Measurements from ENCODE around the gene NKX2-4.

- TF ChIP-seq KLF1 (tag by site-specific recombination; IDR thresholded peaks at IDR 0.05), result no peak
- TF ChIP-seq CTCF (tag by site-specific recombination; IDR thresholded peaks at IDR 0.05), result no peak
- TF ChIP-seq ZNF830 (tag by site-specific recombination; IDR thresholded peaks at IDR 0.05; ENCODE audit: low read depth), result no peak
- no peak for TF ChIP-seq TRIM28 (IDR thresholded peaks at IDR 0.05; ENCODE audit: borderline replicate concordance, low read length)
- TF ChIP-seq ZNF513 (tag by site-specific recombination; IDR thresholded peaks at IDR 0.05), result no peak
- no peak for TF ChIP-seq ZBTB49 (tag by site-specific recombination; IDR thresholded peaks at IDR 0.05; ENCODE audit: low read depth)
- TF ChIP-seq ZNF423 (tag by site-specific recombination; IDR thresholded peaks at IDR 0.05), result no peak
- TF ChIP-seq MYNN (tag by site-specific recombination; IDR thresholded peaks at IDR 0.05; ENCODE audit: borderline replicate concordance), result no peak
- no peak for TF ChIP-seq ZNF274 (IDR thresholded peaks at IDR 0.05; ENCODE audit: low read length)
- no peak for TF ChIP-seq ZNF274 (tag by site-specific recombination; IDR thresholded peaks at IDR 0.05; ENCODE audit: borderline replicate concordance)
Observed at GRCh38 chr20:21433329-21433890, 36.1 kb upstream of the NKX2-4 start.
